ENCODE measurements around the gene LIAS. TPM values are rescaled to one million over a fixed set of nuclear protein-coding genes. Genes with fewer than 3 reads are reported as not detected.
A peak's percentile ranks its signal among the peaks of the same experiment; 100 is the strongest.
"Not testable (repeated sequence)": the region's sequence is repeated elsewhere in the genome, so short reads cannot be mapped to it uniquely, and the experiment has no call there.

The LIAS gene
- total RNA-seq, result 10 to 100 TPM; 10.6 to 17.9 (median 13.1) TPM

DNA sequence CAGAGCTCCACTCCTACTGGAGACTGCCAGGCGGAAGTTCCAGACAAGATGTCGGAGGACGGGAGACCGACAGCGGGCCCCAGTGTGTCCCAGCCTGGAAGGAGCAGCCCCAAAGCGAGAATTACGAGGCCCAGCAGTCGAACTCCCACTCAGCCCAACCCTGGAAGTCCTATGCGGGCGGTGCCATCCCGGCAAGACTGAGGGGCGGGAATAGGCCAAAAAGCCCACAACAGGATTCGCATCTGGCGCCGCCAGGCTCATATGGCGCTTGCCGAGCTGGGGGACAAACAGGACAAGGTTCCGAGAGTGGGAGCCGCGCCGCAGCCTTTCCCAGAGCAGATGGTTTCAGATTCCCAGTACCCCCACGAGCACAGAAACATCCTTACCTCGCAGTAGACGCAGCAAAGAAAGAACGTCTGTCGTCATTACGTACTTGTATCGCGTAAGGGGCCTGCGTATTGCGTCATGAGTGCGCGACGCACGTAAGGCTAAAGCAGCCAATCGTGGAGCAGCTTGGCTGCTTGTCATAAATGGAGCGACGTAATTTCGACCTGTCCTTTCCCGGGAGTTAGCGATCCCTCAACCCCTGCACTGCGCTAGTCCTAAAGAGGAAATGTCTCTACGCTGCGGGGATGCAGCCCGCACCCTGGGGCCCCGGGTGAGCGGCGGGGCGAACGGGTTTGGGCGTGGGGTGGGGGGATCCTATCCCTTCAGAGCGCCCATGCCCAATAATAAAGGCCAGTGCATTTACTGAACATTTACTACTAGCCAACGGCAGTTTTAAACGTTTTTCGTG is at the start of gene LIAS, which contains the start of gene RPL9:
Gene LIAS (plus strand): TSS at position 552 of the 796 bp plus-strand sequence. CDS start 62 bp downstream, at position 614.
Gene RPL9 (minus strand): TSS at position 418 of the 796 bp plus-strand sequence. CDS start 483 bp downstream, outside the sequence.
- H3K4me3 ChIP-seq, result peak within 1 kb of the TSS; percentile 74 to 92 (median 77)
- peak; percentile 96 to 97 for DNase-seq (ENCODE audit: low spot score in 2 of 2)
- H3K27ac ChIP-seq, result peak within 1 kb of the TSS; percentile 99
- no peaks in the 10 kb centered on the region for H3K27me3 ChIP-seq
- peaks cover 0 to 9% of the 10 kb centered on the region in 2 donors for H3K4me1 ChIP-seq
- intact Hi-C loops (cut with DNase I; ENCODE audit: low total_unique reads), result no loop called here
- H3K9me3 ChIP-seq, result no peaks in the 10 kb centered on the region
- TF ChIP-seq POLR2AphosphoS5 (IDR thresholded peaks at IDR 0.05) (peak; percentile 99 to 100 (median 100)), POLR2A (IDR thresholded peaks at IDR 0.05) (peak; percentile 87)
- TF ChIP-seq, protein P1, sequence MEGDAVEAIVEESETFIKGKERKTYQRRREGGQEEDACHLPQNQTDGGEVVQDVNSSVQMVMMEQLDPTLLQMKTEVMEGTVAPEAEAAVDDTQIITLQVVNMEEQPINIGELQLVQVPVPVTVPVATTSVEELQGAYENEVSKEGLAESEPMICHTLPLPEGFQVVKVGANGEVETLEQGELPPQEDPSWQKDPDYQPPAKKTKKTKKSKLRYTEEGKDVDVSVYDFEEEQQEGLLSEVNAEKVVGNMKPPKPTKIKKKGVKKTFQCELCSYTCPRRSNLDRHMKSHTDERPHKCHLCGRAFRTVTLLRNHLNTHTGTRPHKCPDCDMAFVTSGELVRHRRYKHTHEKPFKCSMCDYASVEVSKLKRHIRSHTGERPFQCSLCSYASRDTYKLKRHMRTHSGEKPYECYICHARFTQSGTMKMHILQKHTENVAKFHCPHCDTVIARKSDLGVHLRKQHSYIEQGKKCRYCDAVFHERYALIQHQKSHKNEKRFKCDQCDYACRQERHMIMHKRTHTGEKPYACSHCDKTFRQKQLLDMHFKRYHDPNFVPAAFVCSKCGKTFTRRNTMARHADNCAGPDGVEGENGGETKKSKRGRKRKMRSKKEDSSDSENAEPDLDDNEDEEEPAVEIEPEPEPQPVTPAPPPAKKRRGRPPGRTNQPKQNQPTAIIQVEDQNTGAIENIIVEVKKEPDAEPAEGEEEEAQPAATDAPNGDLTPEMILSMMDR (IDR thresholded peaks at IDR 0.05), result no peak
- no peaks in the 10 kb centered on the region for H3K36me3 ChIP-seq

GRCh38 chr4:39410415-39410814 is 48.4 kb upstream of the LIAS start:
- no peaks in the 10 kb centered on the region for H3K36me3 ChIP-seq
- no peaks in the 10 kb centered on the region for H3K27me3 ChIP-seq
- H3K9me3 ChIP-seq, result no peaks in the 10 kb centered on the region
- no peak overlapping the region for H3K27ac ChIP-seq
- intact Hi-C loops (cut with DNase I; ENCODE audit: low total_unique reads), result no loop called here
- no peak overlapping the region for H3K4me3 ChIP-seq
- DNase-seq (ENCODE audit: low spot score in 2 of 2), result no peak
- no peaks in the 10 kb centered on the region for H3K4me1 ChIP-seq
- TF ChIP-seq, protein P1 (IDR thresholded peaks at IDR 0.05), result no peak
- TF ChIP-seq POLR2A (IDR thresholded peaks at IDR 0.05) (no peak), POLR2AphosphoS5 (IDR thresholded peaks at IDR 0.05) (no peak)

DNA sequence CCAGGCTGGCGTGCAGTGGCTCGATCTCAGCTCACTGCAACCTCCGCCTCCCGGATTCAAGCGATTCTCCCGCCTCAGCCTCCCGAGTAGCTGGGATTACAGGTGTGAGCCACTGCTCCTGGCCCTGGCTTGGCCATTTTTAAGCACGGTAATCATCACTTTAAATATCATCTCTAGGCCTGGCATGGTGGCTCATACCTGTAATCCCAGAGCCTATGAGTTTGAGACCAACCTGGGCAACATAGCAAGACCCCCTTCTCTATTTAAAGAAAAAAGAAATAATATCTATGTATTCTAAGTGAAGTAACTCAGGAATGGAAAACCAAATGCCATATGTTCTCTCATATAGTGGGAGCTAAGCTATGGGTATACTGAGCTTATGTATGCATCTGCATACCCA is 47.3 kb upstream of the LIAS start:
- H3K4me1 ChIP-seq; H3K9me3 ChIP-seq; H3K27ac ChIP-seq; DNase-seq (ENCODE audit: low spot score in 2 of 2); H3K27me3 ChIP-seq; intact Hi-C loops (cut with DNase I; ENCODE audit: low total_unique reads); H3K4me3 ChIP-seq; H3K36me3 ChIP-seq: not testable (repeated sequence)

DNA sequence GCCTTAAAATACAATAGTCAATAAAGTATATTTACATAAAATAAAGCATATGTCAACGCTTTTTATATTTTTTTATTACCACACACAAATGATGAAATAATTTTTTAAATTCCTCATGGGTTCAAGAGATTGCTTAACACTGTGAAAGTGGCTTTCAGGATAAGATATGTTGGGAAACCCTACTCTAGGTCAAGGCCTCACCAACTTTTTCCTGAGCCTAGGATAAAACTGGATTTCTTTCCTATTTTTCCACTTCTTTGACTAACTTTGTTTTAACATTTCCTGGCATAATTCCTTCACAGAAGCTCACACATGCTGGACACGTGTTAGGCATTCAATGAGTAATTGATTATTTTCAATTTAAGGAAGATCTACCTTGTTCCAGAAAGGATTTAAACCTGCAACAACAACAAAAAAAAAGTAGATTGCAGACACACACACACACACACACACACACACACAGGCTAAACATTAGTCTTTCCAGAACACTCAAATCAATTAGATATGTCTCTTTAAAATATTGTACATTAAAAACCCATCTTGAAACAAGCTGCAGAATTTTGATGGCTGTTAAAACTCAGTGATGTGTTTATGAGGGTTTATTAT is 43.1 kb upstream of the LIAS start:
- H3K4me3 ChIP-seq, result no peak overlapping the region
- intact Hi-C loops (cut with DNase I; ENCODE audit: low total_unique reads), result no loop called here
- H3K27me3 ChIP-seq, result no peaks in the 10 kb centered on the region
- TF ChIP-seq POLR2AphosphoS5 (IDR thresholded peaks at IDR 0.05), result no peak
- TF ChIP-seq, protein P1 (IDR thresholded peaks at IDR 0.05), result no peak
- TF ChIP-seq POLR2A (IDR thresholded peaks at IDR 0.05), result no peak
- no peak overlapping the region for H3K27ac ChIP-seq
- no peak for DNase-seq (ENCODE audit: low spot score in 2 of 2)
- H3K9me3 ChIP-seq, result no peaks in the 10 kb centered on the region
- H3K4me1 ChIP-seq, result no peaks in the 10 kb centered on the region
- H3K36me3 ChIP-seq, result no peaks in the 10 kb centered on the region

GRCh38 chr4:39422247-39422646 is 36.6 kb upstream of the LIAS start:
- Histone ChIP-seq H3K4me1 (no peaks in the 10 kb centered on the region), H3K27me3 (no peaks in the 10 kb centered on the region), H3K36me3 (no peaks in the 10 kb centered on the region), H3K4me3 (no peak overlapping the region), H3K9me3 (no peaks in the 10 kb centered on the region), H3K27ac (no peak overlapping the region)
- DNase-seq (ENCODE audit: low spot score in 2 of 2), result no peak
- TF ChIP-seq, protein P1 (IDR thresholded peaks at IDR 0.05), result no peak
- intact Hi-C loops (cut with DNase I; ENCODE audit: low total_unique reads), result no loop called here

DNA sequence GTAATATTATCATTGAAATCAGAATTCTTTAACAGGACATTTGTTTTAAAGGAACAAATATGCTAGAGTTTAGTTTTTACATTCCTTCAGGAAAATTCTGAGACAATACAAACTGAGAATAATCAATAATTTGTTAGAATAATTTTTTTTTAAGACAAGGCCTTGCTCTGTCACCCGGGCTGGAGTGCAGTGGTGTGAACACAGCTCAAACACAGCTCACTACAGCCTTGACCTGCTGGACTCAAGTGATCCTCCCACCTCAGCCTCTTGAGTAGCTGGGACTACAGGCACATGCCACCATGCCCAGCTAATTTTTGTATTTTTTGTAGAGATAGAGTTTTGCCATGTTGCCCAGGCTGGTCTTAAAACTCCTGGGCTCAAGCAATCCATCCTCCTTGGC is 33.6 kb upstream of the LIAS start:
- H3K4me1 ChIP-seq; H3K4me3 ChIP-seq; H3K36me3 ChIP-seq; H3K27me3 ChIP-seq; DNase-seq (ENCODE audit: low spot score in 2 of 2); H3K27ac ChIP-seq; intact Hi-C loops (cut with DNase I; ENCODE audit: low total_unique reads); H3K9me3 ChIP-seq: not testable (repeated sequence)
